Neutrophil (primary cell): ENCODE measurements around the gene MZB1.

ENCODE experiments used
- H3K27ac ChIP-seq: fragments of 200-600 bp; sonication (generic); 2 replicates; pipeline ENCODE4 v1.5.1; 2016; ENCODE audit warnings: mild to moderate bottlenecking, moderate library complexity
- H3K27me3 ChIP-seq: fragments of 200-600 bp; sonication (generic); 2 replicates; pipeline ENCODE4 v1.6.0; 2016; ENCODE audit warnings: mild to moderate bottlenecking
- H3K36me3 ChIP-seq: fragments of 200-600 bp; sonication (generic); 2 replicates; pipeline ENCODE4 v1.5.1; 2017
- H3K4me1 ChIP-seq, 2 experiments: fragments of 200-600 bp in 1 of 2; sonication (generic) in 1 of 2; 1 replicate in 1 of 2; 2 replicates in 1 of 2; pipeline versions ENCODE4 v1.5.1 to v1.6.1; 2013 to 2016; ENCODE audit warnings: low read depth in 1 of 2, low read length in 1 of 2, mild to moderate bottlenecking in 1 of 2, moderate library complexity in 1 of 2; ENCODE audit not compliant: control insufficient read depth in 1 of 2, insufficient read depth in 1 of 2
- H3K4me3 ChIP-seq, 2 experiments: fragments of 200-600 bp in 1 of 2; sonication (generic) in 1 of 2; 1 replicate in 1 of 2; 2 replicates in 1 of 2; pipeline ENCODE4 v1.5.1; 2013 to 2016; ENCODE audit warnings: low read depth in 1 of 2, low read length in 1 of 2, mild to moderate bottlenecking in 1 of 2, moderate library complexity in 1 of 2
- H3K9me3 ChIP-seq: fragments of 200-600 bp; sonication (generic); 2 replicates; pipeline ENCODE4 v1.5.1; 2016
- CTCF ChIP-seq: fragments of 200-600 bp; sonication (generic); IDR thresholded peaks from 2 replicates; pipeline ENCODE4 v1.5.1; 2016; ENCODE audit warnings: antibody characterized with exemption

The MZB1 gene

GRCh38 chr5:139389701-139390638 lies at the start of gene MZB1:
MZB1 (minus strand) TSS chr5:139389913; CDS start chr5:139389856, 57 bp downstream.
- no peaks in the 10 kb centered on the region for H3K9me3 ChIP-seq
- H3K4me3 ChIP-seq: no peak within 1 kb of the TSS
- peaks cover 44% of the 10 kb centered on the region for H3K27me3 ChIP-seq
- H3K4me1 ChIP-seq: peaks cover 61 to 67% of the 10 kb centered on the region in 2 experiments
- H3K27ac ChIP-seq: no peak within 1 kb of the TSS
- TF ChIP-seq CTCF: no peak
- no peaks in the 10 kb centered on the region for H3K36me3 ChIP-seq

GRCh38 chr5:139439013-139439903 lies 49.5 kb upstream of the MZB1 start, which contains the start of gene DNAJC18:
DNAJC18 (minus strand) TSS chr5:139439525; CDS start chr5:139439445, 80 bp downstream.
- peak; percentile 26 for TF ChIP-seq CTCF

DNA sequence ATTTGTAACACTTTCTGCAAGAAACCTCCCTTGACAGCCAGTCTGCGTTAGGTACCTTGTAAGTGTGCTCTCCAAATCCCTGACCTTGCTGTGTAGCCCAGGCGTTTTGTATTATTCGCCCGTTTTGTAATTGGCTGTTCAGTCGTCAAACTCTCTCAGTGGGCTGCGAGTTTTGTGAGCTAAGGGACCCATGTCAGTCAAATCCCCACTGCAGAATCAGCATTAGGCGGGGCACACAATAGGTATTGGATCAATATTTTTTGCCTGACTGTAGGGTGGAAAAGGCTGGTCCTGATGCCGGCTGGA lies 48.9 kb upstream of the MZB1 start:
- peak overlapping the region; percentile 82 to 93 for H3K4me3 ChIP-seq
- no peaks in the 10 kb centered on the region for H3K27me3 ChIP-seq
- H3K4me1 ChIP-seq: peaks cover 9 to 12% of the 10 kb centered on the region in 2 experiments
- peak overlapping the region; percentile 93 for H3K27ac ChIP-seq
- no peaks in the 10 kb centered on the region for H3K9me3 ChIP-seq
- no peak for TF ChIP-seq CTCF
- H3K36me3 ChIP-seq: no peaks in the 10 kb centered on the region

More at GRCh38 chr5:139439013-139439903, 49.5 kb upstream of the MZB1 start, which contains the start of gene DNAJC18:
- no peaks in the 10 kb centered on the region for H3K27me3 ChIP-seq
- no peaks in the 10 kb centered on the region for H3K9me3 ChIP-seq
- H3K4me3 ChIP-seq: peak within 1 kb of the TSS; percentile 82 to 93
- H3K36me3 ChIP-seq: no peaks in the 10 kb centered on the region
- peak within 1 kb of the TSS; percentile 93 for H3K27ac ChIP-seq
- peaks cover 9 to 12% of the 10 kb centered on the region in 2 experiments for H3K4me1 ChIP-seq

DNA sequence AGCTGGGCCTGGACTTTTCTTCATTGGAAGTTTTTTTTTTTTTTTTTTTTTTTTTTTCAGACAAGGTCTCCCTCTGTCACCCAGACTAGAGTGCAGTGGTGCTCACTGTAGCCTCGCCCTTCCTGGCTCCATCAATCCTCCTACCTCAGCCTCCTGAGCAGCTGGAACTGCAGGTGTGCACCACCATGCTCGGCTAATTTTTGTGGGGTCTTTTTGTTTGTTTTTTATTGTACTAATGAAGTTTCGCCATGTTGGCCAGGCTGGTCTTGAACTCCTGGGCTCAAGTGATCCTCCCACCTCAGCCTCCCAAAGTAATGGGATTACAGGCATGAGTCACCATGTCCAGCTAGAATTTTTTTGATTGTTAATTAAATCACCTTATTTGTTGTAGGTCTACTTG lies 46.0 kb upstream of the MZB1 start:
- H3K27ac ChIP-seq: no peak overlapping the region
- H3K36me3 ChIP-seq: no peaks in the 10 kb centered on the region
- no peaks in the 10 kb centered on the region for H3K9me3 ChIP-seq
- TF ChIP-seq CTCF: no peak
- no peaks in the 10 kb centered on the region for H3K27me3 ChIP-seq
- H3K4me3 ChIP-seq: no peak overlapping the region
- peaks cover 9 to 12% of the 10 kb centered on the region in 2 experiments for H3K4me1 ChIP-seq

DNA sequence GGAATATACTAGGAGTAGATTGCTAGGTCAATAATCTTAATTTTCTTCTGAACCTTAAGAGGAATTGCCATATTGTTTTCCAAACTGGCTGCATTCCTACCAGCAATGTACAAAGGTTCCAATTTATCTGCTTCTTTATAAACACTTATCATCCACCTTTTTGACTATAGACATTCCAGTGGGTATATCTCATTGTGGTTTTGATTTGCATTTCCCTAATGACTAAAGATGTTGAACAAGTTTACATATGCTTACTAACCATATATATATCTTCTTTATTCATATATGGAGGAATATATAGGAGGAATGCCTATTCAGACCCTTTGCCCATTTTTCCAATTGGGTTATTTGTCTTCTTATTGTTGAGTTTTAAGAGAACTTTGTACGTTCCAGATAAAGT lies 42.0 kb upstream of the MZB1 start:
- H3K4me1 ChIP-seq: no peaks in the 10 kb centered on the region
- no peak overlapping the region for H3K27ac ChIP-seq
- H3K4me3 ChIP-seq: no peak overlapping the region
- H3K27me3 ChIP-seq: no peaks in the 10 kb centered on the region
- no peak for TF ChIP-seq CTCF
- no peaks in the 10 kb centered on the region for H3K9me3 ChIP-seq
- no peaks in the 10 kb centered on the region for H3K36me3 ChIP-seq
